Transverse colon (tissue), 4 donors: ENCODE measurements around the gene CAPN9. TPM values are rescaled to one million over a fixed set of nuclear protein-coding genes. Genes with fewer than 3 reads are reported as not detected.

Experiments used
- DNase-seq: peaks from one replicate; pipeline ENCODE4 v3.0.0-alpha.2; 2019
- H3K27ac ChIP-seq, 4 donors: fragments of 200-600 bp; sonication (generic); 2 replicates each; pipeline ENCODE4 v1.5.1; 2016 to 2018; ENCODE audit warnings: inconsistent platforms in 4 of 4
- H3K27me3 ChIP-seq: fragments of 200-600 bp; sonication (generic); 2 replicates; pipeline ENCODE4 v1.5.1; 2017; ENCODE audit warnings: inconsistent platforms
- H3K36me3 ChIP-seq, 4 donors: fragments of 200-600 bp; sonication (generic); 2 replicates each; pipeline ENCODE4 v1.5.1; 2017 to 2019; ENCODE audit warnings: inconsistent platforms in 4 of 4
- H3K4me1 ChIP-seq, 4 donors: fragments of 200-600 bp; sonication (generic); 2 replicates each; pipeline ENCODE4 v1.5.1; 2017 to 2020; ENCODE audit warnings: inconsistent platforms in 4 of 4
- H3K4me3 ChIP-seq, 4 donors: fragments of 200-600 bp; sonication (generic); 1 replicate in 1 of 4; 2 replicates in 3 of 4; pipeline versions ENCODE4 v1.5.1 to v1.6.1; 2017 to 2019; ENCODE audit warnings: inconsistent platforms in 4 of 4
- H3K9me3 ChIP-seq, 2 donors: fragments of 200-600 bp; sonication (generic); 2 replicates each; pipeline ENCODE4 v1.5.1; 2017 to 2019; ENCODE audit warnings: inconsistent platforms in 2 of 2
- CTCF ChIP-seq, 5 experiments: fragments of 200-600 bp in 3 of 5; fragments of 450-650 bp in 2 of 5; sonication (generic) in 3 of 5; IDR thresholded peaks; 1 replicate in 2 of 5; 2 replicates in 3 of 5; pipeline ENCODE4 v1.5.1; 2016 to 2017; ENCODE audit warnings: antibody characterized with exemption in 5 of 5, inconsistent platforms in 3 of 5, mild to moderate bottlenecking in 2 of 5, moderate library complexity in 1 of 5
- EP300 ChIP-seq: sonication (generic); formaldehyde crosslinking; IDR thresholded peaks from one replicate; pipeline ENCODE4 v1.6.1; 2017; ENCODE audit warnings: antibody characterized with exemption, low read depth
- POLR2A ChIP-seq: fragments of 450-650 bp; IDR thresholded peaks from one replicate; pipeline ENCODE4 v1.6.1; 2016; ENCODE audit warnings: antibody characterized with exemption, mild to moderate bottlenecking, moderate library complexity
- POLR2AphosphoS5 ChIP-seq, 3 donors: sonication (generic); formaldehyde crosslinking; IDR thresholded peaks; one replicate each; pipeline ENCODE4 v1.6.1; 2016; ENCODE audit warnings: antibody characterized with exemption in 3 of 3
- WGBS, 2 donors: methylation state at CpG; one replicate each; pipeline ENCODE4 v1.1.5; 2018; ENCODE audit warnings: low coverage in 1 of 2; 5-methylcytosine and 5-hydroxymethylcytosine counted together
- in situ Hi-C, 4 donors: fragments of 200-750 bp; cut with MboI; loops; one replicate each; pipeline versions ENCODE4 v1.15.0 to v1.15.1; 2017; ENCODE audit warnings: low sequenced_read_pairs in 3 of 4, low pct_ligation_motif_present in 1 of 4, low pct_unique_long_range_greater_than_20kb in 1 of 4
- intact Hi-C: fragments of 100-400 bp; cut with DNase I; formaldehyde crosslinking; loops from one replicate; pipeline ENCODE4 v1.15.1; 2023; ENCODE audit warnings: low total_unique reads
- total RNA-seq, 4 donors: library from RNA; depleted of rRNA; stranded (reverse); fragments of >200 nt; gene quantifications; one replicate each; pipeline ENCODE4 v1.1.0, GENCODE V29; 2016

The CAPN9 gene
- total RNA-seq, 4 donors from 2014 or later, result 26.3 to 59.9 (median 32.7) TPM

DNA sequence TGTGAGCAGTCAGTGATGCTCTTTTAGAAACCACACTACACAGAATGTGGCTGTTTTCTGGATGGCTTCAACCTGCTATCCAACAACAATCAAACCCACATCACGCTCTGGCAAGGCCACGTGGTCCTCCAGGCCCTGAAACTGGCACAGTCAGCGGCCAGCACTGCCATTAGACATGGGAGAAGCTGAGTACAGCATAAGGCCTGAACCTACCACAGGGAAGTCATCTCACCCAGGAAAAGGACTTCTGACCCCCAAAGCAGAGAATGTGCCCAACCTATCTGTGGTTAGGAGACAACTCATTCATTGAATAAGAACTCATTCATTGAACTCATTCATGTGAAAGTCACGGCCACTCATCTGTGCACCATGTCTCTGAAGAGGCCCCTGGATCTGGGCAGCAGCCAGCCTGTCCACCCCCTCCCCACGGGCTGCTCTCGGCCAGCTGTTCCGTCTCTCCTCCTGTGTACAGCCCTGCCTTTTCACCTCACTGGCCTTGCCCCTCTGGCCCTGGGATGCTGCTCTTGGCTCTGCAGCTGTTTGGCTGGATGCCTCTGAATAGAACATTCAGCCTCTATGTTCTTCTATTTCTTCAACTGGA lies 80.0 kb downstream of the CAPN9 start:
- in situ Hi-C loops, result no loop called here
- DNase-seq, result no peak
- H3K27ac ChIP-seq, result no peak overlapping the region

DNA sequence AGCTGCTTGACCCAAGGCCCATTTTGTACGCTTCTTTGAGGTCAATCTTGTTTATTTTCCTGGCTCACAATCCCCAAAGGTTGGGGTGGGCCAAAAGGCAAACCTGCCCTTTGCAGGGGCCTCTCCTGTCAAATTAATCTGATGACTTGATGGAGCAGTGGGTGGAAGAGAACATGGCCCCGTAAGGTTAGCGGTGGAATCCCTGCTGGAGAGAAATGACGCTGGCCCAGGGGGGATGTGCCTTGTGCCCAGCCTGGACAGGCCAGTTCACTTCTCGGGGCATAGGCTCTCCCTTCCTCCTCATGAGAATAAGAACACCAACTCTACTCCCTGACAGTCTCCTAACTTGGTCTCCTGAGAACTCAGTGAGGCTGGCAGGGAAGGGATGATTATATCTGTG lies 80.6 kb downstream of the CAPN9 start:
- TF ChIP-seq POLR2A (no peak), CTCF (IDR thresholded peaks at IDR 0.05) (no peak), POLR2AphosphoS5 (IDR thresholded peaks at IDR 0.05) (no peak), EP300 (no peak)
- in situ Hi-C loops (no loop called here), intact Hi-C loops (no loop called here)
- Histone ChIP-seq H3K9me3 (no peaks in the 10 kb centered on the region), H3K4me3 (no peak overlapping the region), H3K27me3 (no peaks in the 10 kb centered on the region), H3K27ac (no peak overlapping the region), H3K4me1 (peaks cover 0 to 18% (median 13%) of the 10 kb centered on the region in 4 donors), H3K36me3 (no peaks in the 10 kb centered on the region)
- no peak for DNase-seq
- 67 to 76% methylated on average over 3 to 5 of the region's 5 CpGs for WGBS, 2 donors

More for the DNA sequence above, 80.0 kb downstream of the CAPN9 start:
- intact Hi-C loops, result no loop called here
- Histone ChIP-seq H3K36me3 (no peaks in the 10 kb centered on the region), H3K4me1 (peaks cover 0 to 18% (median 13%) of the 10 kb centered on the region in 4 donors), H3K27me3 (no peaks in the 10 kb centered on the region), H3K9me3 (no peaks in the 10 kb centered on the region), H3K4me3 (no peak overlapping the region)
- no peak for TF ChIP-seq CTCF (IDR thresholded peaks at IDR 0.05)
- no peak for TF ChIP-seq POLR2AphosphoS5 (IDR thresholded peaks at IDR 0.05)
- TF ChIP-seq EP300, result no peak
- no peak for TF ChIP-seq POLR2A
- 74% methylated on average over 7 of the region's 7 CpGs; no CpG with 5 or more reads in 1 of the 2 donors for WGBS, 2 donors

DNA sequence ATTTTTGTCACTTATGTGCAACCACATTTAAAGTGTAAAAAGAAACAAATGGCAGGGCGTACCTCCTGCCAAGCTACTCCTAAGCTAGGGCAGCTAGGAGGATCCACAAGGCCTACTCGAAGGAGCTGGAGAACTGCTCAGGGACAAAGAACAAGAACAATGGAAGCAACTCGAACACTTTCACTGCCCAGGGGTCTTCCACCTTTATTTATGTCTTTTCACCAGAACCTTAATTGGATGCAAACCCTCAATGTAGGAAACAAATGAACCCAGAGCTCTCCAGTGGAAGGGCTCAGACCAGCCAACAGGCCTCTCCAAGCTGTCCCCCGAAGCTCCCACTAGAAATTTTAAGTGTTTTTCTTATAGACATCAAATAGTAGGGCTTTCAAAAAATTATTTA lies 81.2 kb downstream of the CAPN9 start:
- H3K4me1 ChIP-seq, result peaks cover 0 to 18% (median 13%) of the 10 kb centered on the region in 4 donors
- in situ Hi-C loops, result no loop called here
- no peaks in the 10 kb centered on the region for H3K9me3 ChIP-seq
- no peak for TF ChIP-seq EP300
- TF ChIP-seq CTCF (IDR thresholded peaks at IDR 0.05), result no peak
- TF ChIP-seq POLR2AphosphoS5 (IDR thresholded peaks at IDR 0.05), result no peak
- TF ChIP-seq POLR2A, result no peak
- 86 to 95% methylated on average over 3 to 4 of the region's 4 CpGs for WGBS, 2 donors
- DNase-seq, result no peak
- H3K4me3 ChIP-seq, result no peak overlapping the region
- H3K27ac ChIP-seq, result no peak overlapping the region
- intact Hi-C loops, result no loop called here
- no peaks in the 10 kb centered on the region for H3K27me3 ChIP-seq
- H3K36me3 ChIP-seq, result no peaks in the 10 kb centered on the region

DNA sequence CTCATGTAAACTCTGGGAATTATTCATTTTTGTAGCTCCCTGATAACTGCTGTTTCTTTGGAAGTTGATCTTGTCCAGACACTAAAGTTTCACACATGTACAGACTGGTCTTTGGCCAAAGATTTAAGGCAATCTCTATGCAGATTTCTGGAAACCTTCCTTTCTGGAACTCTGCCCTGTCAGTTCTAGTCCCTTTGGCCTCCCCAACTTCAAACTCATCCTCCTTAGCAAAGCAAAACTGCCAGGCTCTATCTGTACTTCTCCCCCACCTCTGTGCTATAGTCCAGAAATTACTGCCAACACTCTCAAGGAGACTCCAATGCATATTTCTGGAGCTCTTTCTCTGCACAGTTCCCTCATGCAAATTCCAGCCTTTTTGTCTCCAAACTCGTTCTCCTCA lies 84.6 kb downstream of the CAPN9 start:
- WGBS, 2 donors, result 56 to 63% methylated on average over 1 of the region's 1 CpG
- Histone ChIP-seq H3K27ac (no peak overlapping the region), H3K36me3 (no peaks in the 10 kb centered on the region), H3K9me3 (no peaks in the 10 kb centered on the region), H3K4me1 (no peaks in the 10 kb centered on the region), H3K4me3 (no peak overlapping the region), H3K27me3 (no peaks in the 10 kb centered on the region)
- DNase-seq, result no peak
- in situ Hi-C loops, result no loop called here
- intact Hi-C loops, result no loop called here
- no peak for TF ChIP-seq EP300
- no peak for TF ChIP-seq CTCF (IDR thresholded peaks at IDR 0.05)
- TF ChIP-seq POLR2A, result no peak
- no peak for TF ChIP-seq POLR2AphosphoS5 (IDR thresholded peaks at IDR 0.05)
